Stimulated activated CD4-positive, alpha-beta T cell treated with anti-CD3 and anti-CD28 coated beads, Interleukin-4, amount 100 ng/mL, for 24 hours (primary cell): ENCODE data around the gene BHLHE41.

ENCODE experiments used
- DNase-seq: peaks from one replicate; pipeline ENCODE4 v3.0.0-alpha.2; 2020

Gene BHLHE41

GRCh38 chr12:26124446-26125399 is at the start of gene BHLHE41:
TSS of gene BHLHE41 (minus strand) at chr12:26125037. CDS start at chr12:26124779, 258 bp downstream.
- DNase-seq, result no peak

- no peak for DNase-seq
These were observed 48.2 kb upstream of the BHLHE41 start for GRCh38 chr12:26172946-26173552.

GRCh38 chr12:26172539-26172938 is 47.7 kb upstream of the BHLHE41 start:
- DNase-seq, result no peak

- DNase-seq, result no peak
These were observed 47.2 kb upstream of the BHLHE41 start for GRCh38 chr12:26172013-26172412.

GRCh38 chr12:26164118-26164517 is 39.3 kb upstream of the BHLHE41 start:
- DNase-seq, result no peak

GRCh38 chr12:26162905-26163304 is 38.1 kb upstream of the BHLHE41 start:
- no peak for DNase-seq

- DNase-seq, result no peak
These were observed 37.3 kb upstream of the BHLHE41 start for GRCh38 chr12:26162174-26162573.

- DNase-seq, result no peak
These were observed 33.4 kb upstream of the BHLHE41 start for GRCh38 chr12:26158078-26158764.

- no peak for DNase-seq
These were observed 32.2 kb upstream of the BHLHE41 start for GRCh38 chr12:26157001-26157400.

- no peak for DNase-seq
These were observed 31.5 kb upstream of the BHLHE41 start for GRCh38 chr12:26156201-26156871.

- no peak for DNase-seq
These were observed 28.8 kb upstream of the BHLHE41 start for GRCh38 chr12:26153421-26154154.

- no peak for DNase-seq
These were observed 27.8 kb upstream of the BHLHE41 start for GRCh38 chr12:26152507-26153102.

- DNase-seq, result no peak
These were observed 26.1 kb upstream of the BHLHE41 start for GRCh38 chr12:26150736-26151450.

GRCh38 chr12:26149968-26150500 is 25.2 kb upstream of the BHLHE41 start:
- no peak for DNase-seq

- DNase-seq, result no peak
These were observed 23.5 kb upstream of the BHLHE41 start for GRCh38 chr12:26148291-26148690.

GRCh38 chr12:26143291-26143690 is 18.5 kb upstream of the BHLHE41 start:
- no peak for DNase-seq

GRCh38 chr12:26138860-26139259 is 14.0 kb upstream of the BHLHE41 start:
- no peak for DNase-seq

- no peak for DNase-seq
These were observed 11.9 kb upstream of the BHLHE41 start for GRCh38 chr12:26136688-26137087.

GRCh38 chr12:26135571-26135970 is 10.7 kb upstream of the BHLHE41 start:
- no peak for DNase-seq

GRCh38 chr12:26135010-26135420 is 10.2 kb upstream of the BHLHE41 start:
- no peak for DNase-seq

GRCh38 chr12:26134540-26134939 is 9.7 kb upstream of the BHLHE41 start:
- no peak for DNase-seq
